SK-N-SH (cell line): Measurements from ENCODE around the gene C1QTNF8. TPM values are rescaled to one million over a fixed set of nuclear protein-coding genes. Genes with fewer than 3 reads are reported as not detected.

Experiments used
- CTCF ChIA-PET: fragments of 300-600, 350-600 bp; formaldehyde crosslinking; extraction: SDS; loops from one replicate; lab custom pipeline; 2021; lab: Yijun Ruan, JAX
- POLR2A ChIA-PET: fragments of 350-600 bp; sonication (Branson Sonifier 250); formaldehyde crosslinking; extraction: SDS; loops from one replicate; lab custom pipeline; 2020; ENCODE audit warnings: antibody characterized with exemption, inconsistent platforms; lab: Yijun Ruan, JAX
- DNase-seq: peaks from one replicate; pipeline ENCODE4 v3.0.0; 2012
- H2AFZ ChIP-seq: fragments of 200-600 bp; sonication (generic); 2 replicates; pipeline ENCODE4 v1.8.1; 2016; ENCODE audit warnings: antibody characterized with exemption, mild to moderate bottlenecking, low read depth
- H3F3A ChIP-seq: fragments of 200-600 bp; sonication (generic); replicated peaks from 2 replicates; pipeline ENCODE3; 2016; ENCODE audit warnings: antibody characterized with exemption, mild to moderate bottlenecking; ENCODE audit not compliant: insufficient read depth
- H3K27ac ChIP-seq, 2 experiments: fragments of 200-500 bp in 1 of 2; fragments of 200-600 bp in 1 of 2; sonication (Bioruptor generic) in 1 of 2; sonication (generic), shearing (Covaris generic) in 1 of 2; 2 replicates each; pipeline versions ENCODE4 v1.5.1 to v1.6.1; 2014 to 2016; ENCODE audit warnings: low read depth in 2 of 2, inconsistent platforms in 1 of 2, low read length in 1 of 2, mild to moderate bottlenecking in 1 of 2, mixed read lengths in 1 of 2
- H3K27me3 ChIP-seq: fragments of 200-600 bp; sonication (generic), shearing (Covaris generic); 2 replicates; pipeline ENCODE4 v1.6.1; 2016; ENCODE audit warnings: mixed run types; ENCODE audit not compliant: insufficient read depth
- H3K36me3 ChIP-seq, 2 experiments: fragments of 200-500 bp in 1 of 2; fragments of 200-600 bp in 1 of 2; sonication (Bioruptor generic) in 1 of 2; sonication (generic) in 1 of 2; replicated peaks in 1 of 2; 2 replicates each; pipeline versions ENCODE3 to v1.5.1; 2014 to 2016; ENCODE audit warnings: low read length in 1 of 2, mild to moderate bottlenecking in 1 of 2; ENCODE audit not compliant: insufficient read depth in 2 of 2, control insufficient read depth in 1 of 2
- H3K4me1 ChIP-seq, 2 experiments: fragments of 200-500 bp in 1 of 2; fragments of 200-600 bp in 1 of 2; sonication (Bioruptor generic) in 1 of 2; sonication (generic), shearing (Covaris generic) in 1 of 2; 2 replicates each; pipeline versions ENCODE4 v1.5.1 to v1.6.1; 2014 to 2016; ENCODE audit warnings: low read depth in 1 of 2, low read length in 1 of 2, mixed run types in 1 of 2; ENCODE audit not compliant: insufficient read depth in 2 of 2, control insufficient read depth in 1 of 2
- H3K4me2 ChIP-seq: fragments of 200-600 bp; sonication (generic), shearing (Covaris generic); 2 replicates; pipeline ENCODE4 v1.6.1; 2017; ENCODE audit warnings: mixed run types
- H3K4me3 ChIP-seq, 2 experiments: fragments of 200-500 bp in 1 of 2; fragments of 200-600 bp in 1 of 2; sonication (Bioruptor generic) in 1 of 2; sonication (generic), shearing (Covaris generic) in 1 of 2; 2 replicates each; pipeline versions ENCODE4 v1.5.1 to v1.8.1; 2014 to 2016; ENCODE audit warnings: low read depth in 2 of 2, inconsistent platforms in 1 of 2, low read length in 1 of 2, mild to moderate bottlenecking in 1 of 2, mixed read lengths in 1 of 2, moderate library complexity in 1 of 2
- H3K79me2 ChIP-seq: fragments of 200-600 bp; sonication (generic); 2 replicates; pipeline ENCODE4 v1.8.1; 2017; ENCODE audit warnings: mild to moderate bottlenecking; ENCODE audit not compliant: insufficient read depth
- H3K9ac ChIP-seq: fragments of 200-600 bp; sonication (generic); 2 replicates; pipeline ENCODE4 v1.6.1; 2017; ENCODE audit warnings: mixed run types
- H3K9me2 ChIP-seq: fragments of 200-600 bp; sonication (generic); 2 replicates; pipeline ENCODE4 v1.6.1; 2017; ENCODE audit warnings: mixed run types
- H3K9me3 ChIP-seq: fragments of 200-600 bp; sonication (generic); 2 replicates; pipeline ENCODE4 v1.6.1; 2017; ENCODE audit warnings: mixed run types, mild to moderate bottlenecking, moderate library complexity
- H4K20me1 ChIP-seq: fragments of 200-600 bp; sonication (generic); 2 replicates; pipeline ENCODE4 v1.6.1; 2017; ENCODE audit warnings: mild to moderate bottlenecking, mixed run types; ENCODE audit not compliant: insufficient read depth
- CHD2 ChIP-seq: fragments of 150-350 bp; IDR thresholded peaks from 2 replicates; pipeline ENCODE4 v1.6.1; 2018; ENCODE audit warnings: low read length; ENCODE audit not compliant: partially characterized antibody
- ELF1 ChIP-seq: IDR thresholded peaks from 2 replicates; pipeline ENCODE4 v1.4.0; 2012
- FOSL2 ChIP-seq: IDR thresholded peaks from 2 replicates; pipeline ENCODE4 v1.4.0; 2012; ENCODE audit warnings: low read depth, mild to moderate bottlenecking, moderate library complexity, borderline replicate concordance
- GABPA ChIP-seq: IDR thresholded peaks from 2 replicates; pipeline ENCODE4 v1.4.0; 2012; ENCODE audit warnings: low read depth, mild to moderate bottlenecking
- MEF2A ChIP-seq: IDR thresholded peaks from 2 replicates; pipeline ENCODE4 v1.4.0; 2012; ENCODE audit warnings: low read depth, borderline replicate concordance
- MXI1 ChIP-seq: IDR thresholded peaks from 2 replicates; pipeline ENCODE4 v1.6.1; 2012; ENCODE audit warnings: mild to moderate bottlenecking, low read depth, low read length, improper control_type of control experiment
- NRF1 ChIP-seq: IDR thresholded peaks from 2 replicates; pipeline ENCODE4 v1.6.1; 2012; ENCODE audit warnings: low read depth, mild to moderate bottlenecking, low read length
- RAD21 ChIP-seq: IDR thresholded peaks from 2 replicates; pipeline ENCODE4 v1.6.1; 2012; ENCODE audit warnings: mild to moderate bottlenecking, low read length
- RFX5 ChIP-seq: IDR thresholded peaks from 2 replicates; pipeline ENCODE4 v1.6.1; 2012; ENCODE audit warnings: mild to moderate bottlenecking, improper control_type of control experiment, low read length
- SIN3A ChIP-seq: IDR thresholded peaks from 2 replicates; pipeline ENCODE4 v1.6.1; 2012; ENCODE audit warnings: low read depth, mild to moderate bottlenecking, low read length, moderate library complexity, borderline replicate concordance
- TCF12 ChIP-seq: IDR thresholded peaks from 2 replicates; pipeline ENCODE4 v1.4.0; 2012
- WGBS: methylation state at CpG from one replicate; pipeline ENCODE4 v1.1.6; 2017; ENCODE audit warnings: low lambda C conversion rate; 5-methylcytosine and 5-hydroxymethylcytosine counted together
- polyA plus RNA-seq, 3 experiments: library from polyadenylated mRNA; depleted of rRNA; stranded (reverse); fragments of >200 nt; gene quantifications; 2 replicates each; pipeline ENCODE4 v1.2.3, GENCODE V29; 2012
- TF ChIP-seq, protein P1 (sequence below): IDR thresholded peaks from 2 replicates; pipeline ENCODE4 v1.6.1; 2012; ENCODE audit warnings: mild to moderate bottlenecking, low read depth, low read length, moderate library complexity
- TF ChIP-seq, protein P2 (sequence below): IDR thresholded peaks from 2 replicates; pipeline ENCODE4 v1.4.0; 2012; ENCODE audit warnings: low read depth, borderline replicate concordance
- TF ChIP-seq, protein P3 (sequence below): fragments of 150-350 bp; IDR thresholded peaks from 2 replicates; pipeline ENCODE4 v1.6.1; 2016; ENCODE audit warnings: mild to moderate bottlenecking, low read depth, low read length
- TF ChIP-seq, protein P4 (sequence below): IDR thresholded peaks from 2 replicates; pipeline ENCODE4 v1.4.0; 2012; ENCODE audit warnings: low read depth, borderline replicate concordance
- TF ChIP-seq, protein P5 (sequence below): IDR thresholded peaks from 2 replicates; pipeline ENCODE4; 2012

C1QTNF8 gene
- polyA plus RNA-seq, 1 of the 3 experiments (the other 2 are of a cell fraction), result not detected

DNA sequence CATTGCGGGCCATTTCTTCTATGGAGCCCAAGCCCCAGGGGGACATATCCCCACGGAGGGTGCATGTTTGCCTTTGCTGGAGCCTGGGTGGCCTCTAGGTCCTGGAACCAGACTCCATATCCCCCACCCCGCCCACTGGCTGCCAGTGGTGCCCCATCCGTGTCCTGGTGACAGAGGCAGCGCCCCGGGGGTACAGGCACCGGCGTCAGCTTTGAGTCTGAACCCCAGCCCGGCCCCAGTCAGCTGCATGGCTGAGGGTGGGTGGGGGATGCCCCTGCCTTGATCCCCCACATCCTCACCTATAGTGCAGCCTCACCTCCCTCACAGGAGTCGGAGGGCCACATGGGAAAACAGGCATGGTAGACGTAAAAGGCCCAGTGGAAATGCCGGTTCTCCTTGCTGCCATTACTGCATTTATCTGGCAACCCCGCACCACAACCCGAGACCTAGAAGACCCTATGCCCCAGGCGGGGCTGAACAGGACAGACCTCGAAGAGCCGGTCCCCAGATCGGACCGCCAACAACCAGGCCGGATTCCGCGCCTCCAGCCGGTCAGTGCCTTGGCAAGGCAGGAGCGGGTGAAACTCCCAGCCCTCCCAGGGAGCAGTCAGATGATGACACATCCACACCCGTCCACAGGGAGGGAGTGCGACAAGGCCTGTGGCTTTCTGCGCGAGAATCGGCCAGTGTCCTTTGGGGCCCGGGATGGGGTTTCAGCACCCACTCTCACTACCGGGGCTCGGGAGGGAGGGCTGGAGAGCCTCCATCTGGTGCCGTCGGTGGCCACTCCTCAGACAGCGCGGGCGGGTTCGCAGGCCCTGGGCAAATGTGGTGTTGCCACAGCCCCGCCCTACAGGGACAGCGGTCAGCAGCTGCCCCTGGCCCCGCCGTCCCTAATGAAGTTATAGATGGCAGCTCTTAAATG, 35.4 kb downstream of the C1QTNF8 start:
- no peak overlapping the region for H3K4me3 ChIP-seq
- no peaks in the 10 kb centered on the region for H3K9me3 ChIP-seq
- H3K36me3 ChIP-seq, result no peaks in the 10 kb centered on the region
- peaks cover 50% of the 10 kb centered on the region for H3K27me3 ChIP-seq
- WGBS, result 35% methylated on average over 19 of the region's 42 CpGs
- no peak overlapping the region for H3K4me2 ChIP-seq
- no peaks in the 10 kb centered on the region for H3K79me2 ChIP-seq
- no peaks in the 10 kb centered on the region for H3K9me2 ChIP-seq
- H2AFZ ChIP-seq, result no peak overlapping the region
- ChIA-PET CTCF (interaction anchor here (0.6 to 2.1 kb wide), 3 partner anchors 8 to 275 kb away, joined by 3 to 8 read pairs (median 4); no protein-coding TSS in a partner anchor), POLR2A (no interaction called here)
- no peaks in the 10 kb centered on the region for H3F3A ChIP-seq
- TF ChIP-seq CHD2, result no peak
- TF ChIP-seq TCF12, result no peak
- TF ChIP-seq, protein P1, sequence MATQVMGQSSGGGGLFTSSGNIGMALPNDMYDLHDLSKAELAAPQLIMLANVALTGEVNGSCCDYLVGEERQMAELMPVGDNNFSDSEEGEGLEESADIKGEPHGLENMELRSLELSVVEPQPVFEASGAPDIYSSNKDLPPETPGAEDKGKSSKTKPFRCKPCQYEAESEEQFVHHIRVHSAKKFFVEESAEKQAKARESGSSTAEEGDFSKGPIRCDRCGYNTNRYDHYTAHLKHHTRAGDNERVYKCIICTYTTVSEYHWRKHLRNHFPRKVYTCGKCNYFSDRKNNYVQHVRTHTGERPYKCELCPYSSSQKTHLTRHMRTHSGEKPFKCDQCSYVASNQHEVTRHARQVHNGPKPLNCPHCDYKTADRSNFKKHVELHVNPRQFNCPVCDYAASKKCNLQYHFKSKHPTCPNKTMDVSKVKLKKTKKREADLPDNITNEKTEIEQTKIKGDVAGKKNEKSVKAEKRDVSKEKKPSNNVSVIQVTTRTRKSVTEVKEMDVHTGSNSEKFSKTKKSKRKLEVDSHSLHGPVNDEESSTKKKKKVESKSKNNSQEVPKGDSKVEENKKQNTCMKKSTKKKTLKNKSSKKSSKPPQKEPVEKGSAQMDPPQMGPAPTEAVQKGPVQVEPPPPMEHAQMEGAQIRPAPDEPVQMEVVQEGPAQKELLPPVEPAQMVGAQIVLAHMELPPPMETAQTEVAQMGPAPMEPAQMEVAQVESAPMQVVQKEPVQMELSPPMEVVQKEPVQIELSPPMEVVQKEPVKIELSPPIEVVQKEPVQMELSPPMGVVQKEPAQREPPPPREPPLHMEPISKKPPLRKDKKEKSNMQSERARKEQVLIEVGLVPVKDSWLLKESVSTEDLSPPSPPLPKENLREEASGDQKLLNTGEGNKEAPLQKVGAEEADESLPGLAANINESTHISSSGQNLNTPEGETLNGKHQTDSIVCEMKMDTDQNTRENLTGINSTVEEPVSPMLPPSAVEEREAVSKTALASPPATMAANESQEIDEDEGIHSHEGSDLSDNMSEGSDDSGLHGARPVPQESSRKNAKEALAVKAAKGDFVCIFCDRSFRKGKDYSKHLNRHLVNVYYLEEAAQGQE, result no peak
- no peak for TF ChIP-seq MXI1
- TF ChIP-seq RAD21, result no peak
- TF ChIP-seq ELF1, result no peak
- TF ChIP-seq, protein P2, sequence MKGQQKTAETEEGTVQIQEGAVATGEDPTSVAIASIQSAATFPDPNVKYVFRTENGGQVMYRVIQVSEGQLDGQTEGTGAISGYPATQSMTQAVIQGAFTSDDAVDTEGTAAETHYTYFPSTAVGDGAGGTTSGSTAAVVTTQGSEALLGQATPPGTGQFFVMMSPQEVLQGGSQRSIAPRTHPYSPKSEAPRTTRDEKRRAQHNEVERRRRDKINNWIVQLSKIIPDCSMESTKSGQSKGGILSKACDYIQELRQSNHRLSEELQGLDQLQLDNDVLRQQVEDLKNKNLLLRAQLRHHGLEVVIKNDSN, result no peak
- no peak for TF ChIP-seq FOSL2
- TF ChIP-seq, protein P3, sequence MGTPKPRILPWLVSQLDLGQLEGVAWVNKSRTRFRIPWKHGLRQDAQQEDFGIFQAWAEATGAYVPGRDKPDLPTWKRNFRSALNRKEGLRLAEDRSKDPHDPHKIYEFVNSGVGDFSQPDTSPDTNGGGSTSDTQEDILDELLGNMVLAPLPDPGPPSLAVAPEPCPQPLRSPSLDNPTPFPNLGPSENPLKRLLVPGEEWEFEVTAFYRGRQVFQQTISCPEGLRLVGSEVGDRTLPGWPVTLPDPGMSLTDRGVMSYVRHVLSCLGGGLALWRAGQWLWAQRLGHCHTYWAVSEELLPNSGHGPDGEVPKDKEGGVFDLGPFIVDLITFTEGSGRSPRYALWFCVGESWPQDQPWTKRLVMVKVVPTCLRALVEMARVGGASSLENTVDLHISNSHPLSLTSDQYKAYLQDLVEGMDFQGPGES, result no peak
- TF ChIP-seq SIN3A, result no peak
- TF ChIP-seq, protein P4, sequence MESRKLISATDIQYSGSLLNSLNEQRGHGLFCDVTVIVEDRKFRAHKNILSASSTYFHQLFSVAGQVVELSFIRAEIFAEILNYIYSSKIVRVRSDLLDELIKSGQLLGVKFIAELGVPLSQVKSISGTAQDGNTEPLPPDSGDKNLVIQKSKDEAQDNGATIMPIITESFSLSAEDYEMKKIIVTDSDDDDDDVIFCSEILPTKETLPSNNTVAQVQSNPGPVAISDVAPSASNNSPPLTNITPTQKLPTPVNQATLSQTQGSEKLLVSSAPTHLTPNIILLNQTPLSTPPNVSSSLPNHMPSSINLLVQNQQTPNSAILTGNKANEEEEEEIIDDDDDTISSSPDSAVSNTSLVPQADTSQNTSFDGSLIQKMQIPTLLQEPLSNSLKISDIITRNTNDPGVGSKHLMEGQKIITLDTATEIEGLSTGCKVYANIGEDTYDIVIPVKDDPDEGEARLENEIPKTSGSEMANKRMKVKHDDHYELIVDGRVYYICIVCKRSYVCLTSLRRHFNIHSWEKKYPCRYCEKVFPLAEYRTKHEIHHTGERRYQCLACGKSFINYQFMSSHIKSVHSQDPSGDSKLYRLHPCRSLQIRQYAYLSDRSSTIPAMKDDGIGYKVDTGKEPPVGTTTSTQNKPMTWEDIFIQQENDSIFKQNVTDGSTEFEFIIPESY, result no peak
- TF ChIP-seq GABPA, result no peak
- TF ChIP-seq, protein P5, sequence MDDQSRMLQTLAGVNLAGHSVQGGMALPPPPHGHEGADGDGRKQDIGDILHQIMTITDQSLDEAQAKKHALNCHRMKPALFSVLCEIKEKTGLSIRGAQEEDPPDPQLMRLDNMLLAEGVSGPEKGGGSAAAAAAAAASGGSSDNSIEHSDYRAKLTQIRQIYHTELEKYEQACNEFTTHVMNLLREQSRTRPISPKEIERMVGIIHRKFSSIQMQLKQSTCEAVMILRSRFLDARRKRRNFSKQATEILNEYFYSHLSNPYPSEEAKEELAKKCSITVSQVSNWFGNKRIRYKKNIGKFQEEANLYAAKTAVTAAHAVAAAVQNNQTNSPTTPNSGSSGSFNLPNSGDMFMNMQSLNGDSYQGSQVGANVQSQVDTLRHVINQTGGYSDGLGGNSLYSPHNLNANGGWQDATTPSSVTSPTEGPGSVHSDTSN, result no peak
- no peak for TF ChIP-seq NRF1
- no peak for TF ChIP-seq RFX5
- TF ChIP-seq MEF2A, result no peak
- H3K4me1 ChIP-seq, result no peaks in the 10 kb centered on the region
- no peak overlapping the region for H3K27ac ChIP-seq
- no peak overlapping the region for H3K9ac ChIP-seq
- no peaks in the 10 kb centered on the region for H4K20me1 ChIP-seq
- no peak for DNase-seq
